NCI-H748 (cell line): ENCODE data around the gene PTMS.

Experiments
- DNase-seq: peaks from one replicate; lab custom pipeline; 2025; ENCODE audit not compliant: unreplicated experiment; lab: John Stamatoyannopoulos, UW

PTMS gene

GRCh38 chr12:6771509-6772330, 5.6 kb downstream of the PTMS start:
- no peak for DNase-seq

- DNase-seq, result no peak
Measured at GRCh38 chr12:6772331-6772695, 6.2 kb downstream of the PTMS start, which contains the start of gene LAG3. LAG3 (plus strand) TSS chr12:6772520; CDS start chr12:6772853, 333 bp downstream.

GRCh38 chr12:6772726-6773589, 6.8 kb downstream of the PTMS start:
- no peak for DNase-seq

GRCh38 chr12:6773590-6774351, 7.6 kb downstream of the PTMS start:
- peak; percentile 23 for DNase-seq

GRCh38 chr12:6774499-6775062, 8.4 kb downstream of the PTMS start:
- DNase-seq, result no peak

- no peak for DNase-seq
Measured at GRCh38 chr12:6775185-6776174, 9.3 kb downstream of the PTMS start.

- no peak for DNase-seq
Measured at GRCh38 chr12:6777386-6777785, 11.2 kb downstream of the PTMS start.

GRCh38 chr12:6778217-6778573, 12.0 kb downstream of the PTMS start:
- DNase-seq, result no peak

GRCh38 chr12:6778574-6779550, 12.7 kb downstream of the PTMS start:
- DNase-seq, result peak; percentile 88

GRCh38 chr12:6779708-6780432, 13.7 kb downstream of the PTMS start:
- no peak for DNase-seq

GRCh38 chr12:6780573-6780972, 14.4 kb downstream of the PTMS start:
- DNase-seq, result no peak

- no peak for DNase-seq
Measured at GRCh38 chr12:6782119-6782518, 16.0 kb downstream of the PTMS start.

- DNase-seq, result no peak
Measured at GRCh38 chr12:6782850-6783566, 16.8 kb downstream of the PTMS start.

GRCh38 chr12:6783828-6784227, 17.7 kb downstream of the PTMS start:
- no peak for DNase-seq

GRCh38 chr12:6784296-6784695, 18.1 kb downstream of the PTMS start:
- no peak for DNase-seq

GRCh38 chr12:6784761-6785160, 18.6 kb downstream of the PTMS start:
- DNase-seq, result no peak

GRCh38 chr12:6786416-6787094, 20.4 kb downstream of the PTMS start:
- DNase-seq, result no peak
